Esophagus squamous epithelium (tissue), 4 donors: Measurements from ENCODE around the gene SPECC1.

Experiments
- POLR2A ChIP-seq, 4 donors: fragments of 450-650 bp; IDR thresholded peaks; one replicate each; pipeline ENCODE4 v1.6.1; 2017; ENCODE audit warnings: antibody characterized with exemption in 4 of 4, mild to moderate bottlenecking in 4 of 4, moderate library complexity in 3 of 4
- TF ChIP-seq, protein P1 (sequence below), 6 experiments: fragments of 450-650 bp in 4 of 6; fragments of 200-600 bp in 2 of 6; sonication (generic) in 2 of 6; IDR thresholded peaks; one replicate each; pipeline ENCODE4 v1.5.1; 2016 to 2019; ENCODE audit warnings: antibody characterized with exemption in 6 of 6, mild to moderate bottlenecking in 4 of 6, moderate library complexity in 4 of 6

DNA sequence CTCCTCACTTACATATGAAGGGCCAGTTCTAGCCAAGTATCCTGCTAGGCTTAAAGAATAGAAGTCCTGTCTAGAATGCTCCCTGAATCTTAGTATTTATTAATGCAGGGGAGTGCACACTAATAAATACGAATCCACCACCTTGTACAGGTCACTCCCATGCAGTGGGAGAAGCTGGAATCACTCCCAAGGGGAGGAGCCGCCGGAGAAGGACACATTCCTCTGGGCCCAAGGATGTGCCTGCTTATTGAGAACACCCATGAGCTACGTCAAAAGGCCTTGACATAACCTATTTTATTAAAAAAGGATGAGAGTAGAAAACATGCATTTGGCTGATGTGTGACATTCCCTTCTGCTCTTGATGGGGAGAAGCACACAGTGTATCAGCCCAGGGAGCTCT lies 223.5 kb downstream of the SPECC1 start:
- TF ChIP-seq, protein P1, sequence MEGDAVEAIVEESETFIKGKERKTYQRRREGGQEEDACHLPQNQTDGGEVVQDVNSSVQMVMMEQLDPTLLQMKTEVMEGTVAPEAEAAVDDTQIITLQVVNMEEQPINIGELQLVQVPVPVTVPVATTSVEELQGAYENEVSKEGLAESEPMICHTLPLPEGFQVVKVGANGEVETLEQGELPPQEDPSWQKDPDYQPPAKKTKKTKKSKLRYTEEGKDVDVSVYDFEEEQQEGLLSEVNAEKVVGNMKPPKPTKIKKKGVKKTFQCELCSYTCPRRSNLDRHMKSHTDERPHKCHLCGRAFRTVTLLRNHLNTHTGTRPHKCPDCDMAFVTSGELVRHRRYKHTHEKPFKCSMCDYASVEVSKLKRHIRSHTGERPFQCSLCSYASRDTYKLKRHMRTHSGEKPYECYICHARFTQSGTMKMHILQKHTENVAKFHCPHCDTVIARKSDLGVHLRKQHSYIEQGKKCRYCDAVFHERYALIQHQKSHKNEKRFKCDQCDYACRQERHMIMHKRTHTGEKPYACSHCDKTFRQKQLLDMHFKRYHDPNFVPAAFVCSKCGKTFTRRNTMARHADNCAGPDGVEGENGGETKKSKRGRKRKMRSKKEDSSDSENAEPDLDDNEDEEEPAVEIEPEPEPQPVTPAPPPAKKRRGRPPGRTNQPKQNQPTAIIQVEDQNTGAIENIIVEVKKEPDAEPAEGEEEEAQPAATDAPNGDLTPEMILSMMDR (IDR thresholded peaks at IDR 0.05), result no peak
- no peak for TF ChIP-seq POLR2A (IDR thresholded peaks at IDR 0.05)
